Measurements from ENCODE around the gene HIVEP3.

The HIVEP3 gene

DNA sequence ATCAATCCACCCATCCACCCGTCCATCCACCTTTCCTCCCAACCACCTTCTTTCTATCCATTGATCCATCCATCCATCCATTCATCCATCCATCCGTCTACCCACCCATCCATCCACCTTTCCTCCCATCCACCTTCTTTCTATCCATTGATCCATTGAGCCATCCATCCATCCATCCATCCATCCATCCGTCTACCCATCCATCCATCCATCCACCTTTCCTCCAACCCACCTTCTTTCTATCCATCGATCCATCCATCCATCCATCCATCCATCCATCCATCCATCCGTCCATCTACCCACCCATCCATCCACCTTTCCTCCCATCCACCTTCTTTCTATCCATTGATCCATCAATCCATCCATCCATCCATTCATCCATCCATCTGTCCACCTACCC is 429.2 kb downstream of the HIVEP3 start:
- H3K4me1 ChIP-seq (ENCODE audit: low read length): no peaks in the 10 kb centered on the region

DNA sequence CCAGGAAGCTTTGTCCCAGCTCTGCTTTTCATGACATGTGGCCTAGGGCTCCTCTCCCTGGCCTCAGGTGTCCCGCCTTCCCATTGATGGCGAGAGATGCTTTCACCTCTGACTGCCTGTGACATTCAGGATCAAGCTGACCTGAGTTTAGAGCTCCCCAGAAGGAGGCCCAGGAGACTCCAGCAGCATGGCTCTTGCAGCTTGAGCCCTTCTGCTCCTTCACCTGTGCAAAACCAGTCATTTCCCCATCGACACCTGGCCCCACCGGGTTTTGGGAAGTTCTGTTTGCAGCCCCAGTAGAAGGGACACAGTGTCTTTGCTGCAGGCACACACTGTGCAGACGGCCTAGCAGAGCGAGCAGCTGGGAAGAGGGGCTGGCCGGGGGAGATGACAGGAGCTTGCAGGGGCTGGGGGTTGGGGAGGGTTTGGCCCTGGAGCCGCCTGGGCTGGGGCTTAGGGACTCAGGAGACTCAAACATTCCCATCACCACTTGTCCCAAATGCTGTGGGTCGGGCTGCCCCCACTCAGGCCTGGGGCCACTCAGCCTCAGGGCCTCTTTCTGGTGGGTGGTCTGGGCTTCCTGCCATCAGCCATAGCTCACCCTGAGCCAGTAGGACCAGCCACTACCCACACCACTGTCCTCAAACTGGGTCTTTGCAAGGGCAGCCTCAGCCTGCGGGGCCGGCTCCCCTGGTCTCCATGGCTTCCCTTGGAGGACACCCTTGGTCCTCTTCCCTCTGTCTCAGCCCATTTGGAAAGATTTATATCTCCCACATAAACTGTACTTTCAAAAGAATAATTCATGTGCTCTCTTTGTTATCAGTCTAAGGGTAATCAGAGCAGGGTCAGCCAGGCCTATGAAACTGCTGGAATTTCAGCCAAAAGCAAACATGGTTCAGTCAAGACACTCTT is 430.4 kb downstream of the HIVEP3 start:
- Histone ChIP-seq H3K4me2 (ENCODE audit: low read depth, low read length) (no peak overlapping the region), H3K27me3 (replicated peaks; ENCODE audit: insufficient read depth, low read length) (no peaks in the 10 kb centered on the region; the same call in 1 of the 2 replicates), H2AFZ (ENCODE audit: low read length) (no peak overlapping the region), H3K27ac (ENCODE audit: low read length) (no peak overlapping the region), H4K20me1 (ENCODE audit: insufficient read depth, low read length) (no peaks in the 10 kb centered on the region), H3F3A (ENCODE audit: insufficient read depth, low read length) (no peaks in the 10 kb centered on the region), H3K9me2 (replicated peaks; ENCODE audit: insufficient read depth, low read length) (no peaks in the 10 kb centered on the region), H3K36me3 (replicated peaks; ENCODE audit: insufficient read depth, low read length) (no peaks in the 10 kb centered on the region), H3K9ac (ENCODE audit: low read length) (no peak overlapping the region), H3K4me1 (ENCODE audit: low read length) (peaks cover 4% of the 10 kb centered on the region), H3K9me3 (replicated peaks; ENCODE audit: insufficient read depth, low read length) (no peaks in the 10 kb centered on the region), H3K4me3 (ENCODE audit: low read length) (no peak overlapping the region), H3K79me2 (ENCODE audit: low read length) (no peaks in the 10 kb centered on the region)
- no peak for TF ChIP-seq CTCF (IDR thresholded peaks at IDR 0.05; ENCODE audit: low read length)
- TF ChIP-seq EZH2phosphoT487 (IDR thresholded peaks at IDR 0.05; ENCODE audit: low read length): no peak
- no peak for DNase-seq

More for the DNA sequence above, 429.2 kb downstream of the HIVEP3 start:
- no peak for TF ChIP-seq EZH2 (optimal IDR thresholded peaks at IDR 0.05; ENCODE audit: low read depth, low read length)
- TF ChIP-seq CTCF (IDR thresholded peaks at IDR 0.05; ENCODE audit: low read length): no peak
- TF ChIP-seq EZH2phosphoT487 (IDR thresholded peaks at IDR 0.05; ENCODE audit: low read length): no peak
- Histone ChIP-seq H3K79me2 (ENCODE audit: low read length) (no peaks in the 10 kb centered on the region), H4K20me1 (ENCODE audit: insufficient read depth, low read length) (no peaks in the 10 kb centered on the region), H2AFZ (ENCODE audit: low read length) (no peak overlapping the region), H3K27me3 (replicated peaks; ENCODE audit: insufficient read depth, low read length) (no peaks in the 10 kb centered on the region; the same call in 1 of the 2 replicates), H3K4me2 (ENCODE audit: low read depth, low read length) (no peak overlapping the region), H3K9me2 (replicated peaks; ENCODE audit: insufficient read depth, low read length) (no peaks in the 10 kb centered on the region), H3K36me3 (replicated peaks; ENCODE audit: insufficient read depth, low read length) (no peaks in the 10 kb centered on the region), H3K9me3 (replicated peaks; ENCODE audit: insufficient read depth, low read length) (no peaks in the 10 kb centered on the region), H3K9ac (ENCODE audit: low read length) (no peak overlapping the region), H3K27ac (ENCODE audit: low read length) (no peak overlapping the region), H3F3A (ENCODE audit: insufficient read depth, low read length) (no peaks in the 10 kb centered on the region), H3K4me3 (ENCODE audit: low read length) (no peak overlapping the region)
- no peak for DNase-seq

GRCh38 chr1:41487126-41488039 is 431.3 kb downstream of the HIVEP3 start:
- Histone ChIP-seq H3K9me3 (replicated peaks; ENCODE audit: insufficient read depth, low read length) (no peaks in the 10 kb centered on the region), H3K36me3 (replicated peaks; ENCODE audit: insufficient read depth, low read length) (no peaks in the 10 kb centered on the region), H3K27ac (ENCODE audit: low read length) (no peak overlapping the region), H3K4me1 (ENCODE audit: low read length) (peaks cover 13% of the 10 kb centered on the region), H3K4me2 (ENCODE audit: low read depth, low read length) (no peak overlapping the region), H3K79me2 (ENCODE audit: low read length) (no peaks in the 10 kb centered on the region), H4K20me1 (ENCODE audit: insufficient read depth, low read length) (no peaks in the 10 kb centered on the region), H2AFZ (ENCODE audit: low read length) (no peak overlapping the region), H3K27me3 (replicated peaks; ENCODE audit: insufficient read depth, low read length) (no peaks in the 10 kb centered on the region; the same call in 1 of the 2 replicates), H3F3A (ENCODE audit: insufficient read depth, low read length) (no peaks in the 10 kb centered on the region), H3K4me3 (ENCODE audit: low read length) (no peak overlapping the region), H3K9me2 (replicated peaks; ENCODE audit: insufficient read depth, low read length) (no peaks in the 10 kb centered on the region), H3K9ac (ENCODE audit: low read length) (no peak overlapping the region)
- no peak for DNase-seq
- TF ChIP-seq EZH2 (optimal IDR thresholded peaks at IDR 0.05; ENCODE audit: low read depth, low read length): no peak
- TF ChIP-seq CTCF (IDR thresholded peaks at IDR 0.05; ENCODE audit: low read length): no peak
- TF ChIP-seq EZH2phosphoT487 (IDR thresholded peaks at IDR 0.05; ENCODE audit: low read length): no peak
